GM23338 (cell line): Measurements from ENCODE around the gene ATP13A2. TPM values are rescaled to one million over a fixed set of nuclear protein-coding genes. Genes with fewer than 3 reads are reported as not detected.

Experiments
- ATAC-seq: fragments of 200-7000 bp; cut with Tn5 transposase; 3 replicates; pipeline ENCODE4 v1.9.1; 2020
- DNase-seq: peaks from one replicate; pipeline ENCODE4 v3.0.0-alpha.2; 2015; ENCODE audit warnings: low spot score
- H2AFZ ChIP-seq: fragments of 200-600 bp; sonication (generic); 2 replicates; pipeline ENCODE4 v1.8.0; 2016; ENCODE audit warnings: antibody characterized with exemption, mild to moderate bottlenecking, moderate library complexity
- H3F3A ChIP-seq: fragments of 200-600 bp; sonication (generic); replicated peaks from 2 replicates; pipeline ENCODE4 v1.8.0; 2017; ENCODE audit warnings: antibody characterized with exemption, mixed run types, low read depth
- H3K27ac ChIP-seq: fragments of 200-600 bp; sonication (generic); 2 replicates; pipeline ENCODE4 v1.6.1; 2016; ENCODE audit warnings: low read depth
- H3K27me3 ChIP-seq: fragments of 200-600 bp; sonication (generic); 2 replicates; pipeline ENCODE4 v1.8.0; 2016; ENCODE audit warnings: mild to moderate bottlenecking, mixed run types, moderate library complexity; ENCODE audit not compliant: insufficient read depth
- H3K36me3 ChIP-seq: fragments of 200-600 bp; sonication (generic); 2 replicates; pipeline ENCODE4 v1.8.0; 2016; ENCODE audit warnings: mild to moderate bottlenecking; ENCODE audit not compliant: insufficient read depth
- H3K4me1 ChIP-seq: fragments of 200-600 bp; sonication (generic); 2 replicates; pipeline ENCODE4 v1.8.0; 2016; ENCODE audit warnings: mild to moderate bottlenecking, moderate library complexity; ENCODE audit not compliant: insufficient read depth
- H3K4me2 ChIP-seq: fragments of 200-600 bp; sonication (generic); 2 replicates; pipeline ENCODE4 v1.7.1; 2017; ENCODE audit warnings: mixed run types
- H3K4me3 ChIP-seq: fragments of 200-600 bp; sonication (generic); 2 replicates; pipeline ENCODE4 v1.6.1; 2016; ENCODE audit warnings: mixed run types
- H3K79me2 ChIP-seq: fragments of 200-600 bp; sonication (generic); replicated peaks from 2 replicates; pipeline ENCODE4 v1.8.0; 2017; ENCODE audit warnings: mild to moderate bottlenecking; ENCODE audit not compliant: insufficient read depth
- H3K9me2 ChIP-seq: fragments of 200-600 bp; sonication (generic); 2 replicates; pipeline ENCODE4 v1.8.0; 2017; ENCODE audit not compliant: insufficient read depth
- H4K20me1 ChIP-seq: fragments of 200-600 bp; sonication (generic); replicated peaks from 2 replicates; pipeline ENCODE4 v1.8.0; 2017; ENCODE audit warnings: mild to moderate bottlenecking; ENCODE audit not compliant: insufficient read depth
- H3K27ac Mint-ChIP-seq: 2 replicates; pipeline ENCODE4 v1.8.0; 2020; ENCODE audit warnings: inconsistent platforms, mild to moderate bottlenecking, moderate library complexity, mixed read lengths
- H3K27me3 Mint-ChIP-seq: 3 replicates; pipeline ENCODE4 v1.8.0; 2022; ENCODE audit warnings: low read depth, mild to moderate bottlenecking, moderate library complexity, mixed read lengths, inconsistent platforms; ENCODE audit not compliant: insufficient read depth, poor library complexity
- H3K36me3 Mint-ChIP-seq: 3 replicates; pipeline ENCODE4 v1.8.0; 2021; ENCODE audit warnings: low read depth, mild to moderate bottlenecking, inconsistent platforms, moderate library complexity, mixed read lengths
- H3K4me1 Mint-ChIP-seq: 3 replicates; pipeline ENCODE4 v1.8.0; 2020; ENCODE audit warnings: mild to moderate bottlenecking, inconsistent platforms, mixed read lengths
- H3K4me3 Mint-ChIP-seq: 3 replicates; pipeline ENCODE4 v1.8.0; 2021; ENCODE audit warnings: moderate library complexity, mild to moderate bottlenecking, inconsistent platforms, mixed read lengths
- H3K9me3 Mint-ChIP-seq: 3 replicates; pipeline ENCODE4 v1.8.0; 2020; ENCODE audit warnings: moderate library complexity, mild to moderate bottlenecking, inconsistent platforms, mixed read lengths
- CREB1 ChIP-seq: fragments of 250-450 bp; sonication (Bioruptor Pico); IDR thresholded peaks from 2 replicates; pipeline ENCODE4 v1.5.0; 2020; ENCODE audit warnings: low read depth, mild to moderate bottlenecking, moderate library complexity
- EZH2phosphoT487 ChIP-seq: fragments of 200-600 bp; sonication (generic); IDR thresholded peaks from one replicate; pipeline ENCODE4 v1.8.1; 2018; ENCODE audit warnings: antibody characterized with exemption; ENCODE audit not compliant: unreplicated experiment
- NANOG ChIP-seq: IDR thresholded peaks from 2 replicates; pipeline ENCODE4 v1.6.1; 2016; ENCODE audit warnings: antibody characterized with exemption, borderline replicate concordance
- POLR2AphosphoS5 ChIP-seq: IDR thresholded peaks from 2 replicates; pipeline ENCODE4 v1.6.1; 2016; ENCODE audit warnings: antibody characterized with exemption, low read depth
- STAT1 ChIP-seq: IDR thresholded peaks from one replicate; pipeline ENCODE4 v1.6.1; 2016; ENCODE audit warnings: antibody characterized with exemption; ENCODE audit not compliant: unreplicated experiment
- polyA plus RNA-seq: library from polyadenylated mRNA; unstranded; fragments of >200 nt; fragmentation: Nextera tagmentation; extraction: Ambion mirVana; gene quantifications from 2 replicates; pipeline ENCODE4 v1.2.1, GENCODE V29; 2016
- total RNA-seq: library from RNA; depleted of rRNA; stranded (reverse); fragments of >200 nt; shearing (Covaris generic); gene quantifications from 2 replicates; pipeline ENCODE4 v1.2.3, GENCODE V29; 2014
- TF ChIP-seq, protein P1 (sequence below): IDR thresholded peaks from one replicate; pipeline ENCODE4 v1.6.1; 2018; ENCODE audit warnings: antibody characterized with exemption; ENCODE audit not compliant: unreplicated experiment
- TF ChIP-seq, protein P2 (sequence below), 2 experiments: fragments of 200-600 bp in 1 of 2; sonication (generic) in 1 of 2; conservative IDR thresholded peaks; 2 replicates each; pipeline versions ENCODE4 v1.5.1 to v1.6.1; 2016 to 2017; ENCODE audit warnings: antibody characterized with exemption in 2 of 2, low read depth in 2 of 2, mild to moderate bottlenecking in 2 of 2, moderate library complexity in 1 of 2

Gene ATP13A2
- total and polyA plus RNA-seq, 2 experiments from 2014 or later: 30.1 to 87.7 TPM

DNA sequence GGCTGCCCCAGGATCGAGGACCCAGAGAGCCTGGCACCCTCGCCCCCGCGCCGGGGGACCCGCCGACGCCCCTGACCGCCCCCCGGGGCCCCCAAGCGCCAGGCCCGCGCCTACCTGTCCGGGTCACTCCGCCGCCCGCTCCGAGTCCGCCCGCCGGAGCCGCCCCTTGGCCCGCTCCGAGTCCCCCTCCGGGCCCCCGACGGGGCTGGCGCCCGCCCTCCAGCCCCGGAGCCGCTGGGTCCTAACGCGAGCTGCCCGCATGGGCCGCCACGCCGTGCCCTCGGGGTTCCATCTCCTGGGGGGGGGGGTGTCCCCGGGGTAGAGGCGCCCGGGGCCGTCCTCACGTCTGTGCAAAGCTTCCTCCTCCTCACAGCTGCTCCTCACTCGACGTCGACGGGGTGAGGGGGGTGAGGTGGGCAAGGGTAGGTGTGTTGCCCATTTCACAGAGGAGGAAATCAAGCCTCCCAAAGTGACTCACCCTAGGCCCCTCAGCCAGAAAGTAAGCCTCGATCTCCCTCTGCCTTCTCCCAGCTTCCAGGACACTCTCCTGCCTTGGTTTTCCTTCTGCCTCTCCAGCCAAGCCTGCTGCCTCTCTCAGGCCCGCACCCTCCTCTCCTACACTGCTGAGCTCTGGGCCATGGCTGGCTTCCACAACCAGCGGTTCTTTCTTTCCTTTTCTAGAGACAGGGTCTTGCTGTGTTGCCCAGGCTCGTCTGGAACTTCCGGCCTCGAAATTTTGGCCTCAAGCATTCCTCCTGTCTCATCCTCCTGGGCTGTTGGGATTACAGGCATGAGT is 31.1 kb downstream of the ATP13A2 start, which contains the start of gene MFAP2:
TSS of gene MFAP2 (minus strand) at position 148 of the 796 bp plus-strand sequence. CDS start 2,347 bp downstream, outside the sequence.
- peak within 1 kb of the TSS; percentile 99 for H3K4me2 ChIP-seq
- H4K20me1 ChIP-seq: no peaks in the 10 kb centered on the region; the same call in 1 of the 2 replicates
- peaks cover 27% of the 10 kb centered on the region for H3K79me2 ChIP-seq
- H3K36me3 Mint-ChIP-seq: peaks cover 19% of the 10 kb centered on the region
- H3K4me3 ChIP-seq: peak within 1 kb of the TSS; percentile 88
- H3K9me2 ChIP-seq: no peaks in the 10 kb centered on the region
- H3K27ac ChIP-seq: no peak within 1 kb of the TSS
- TF ChIP-seq, protein P1, sequence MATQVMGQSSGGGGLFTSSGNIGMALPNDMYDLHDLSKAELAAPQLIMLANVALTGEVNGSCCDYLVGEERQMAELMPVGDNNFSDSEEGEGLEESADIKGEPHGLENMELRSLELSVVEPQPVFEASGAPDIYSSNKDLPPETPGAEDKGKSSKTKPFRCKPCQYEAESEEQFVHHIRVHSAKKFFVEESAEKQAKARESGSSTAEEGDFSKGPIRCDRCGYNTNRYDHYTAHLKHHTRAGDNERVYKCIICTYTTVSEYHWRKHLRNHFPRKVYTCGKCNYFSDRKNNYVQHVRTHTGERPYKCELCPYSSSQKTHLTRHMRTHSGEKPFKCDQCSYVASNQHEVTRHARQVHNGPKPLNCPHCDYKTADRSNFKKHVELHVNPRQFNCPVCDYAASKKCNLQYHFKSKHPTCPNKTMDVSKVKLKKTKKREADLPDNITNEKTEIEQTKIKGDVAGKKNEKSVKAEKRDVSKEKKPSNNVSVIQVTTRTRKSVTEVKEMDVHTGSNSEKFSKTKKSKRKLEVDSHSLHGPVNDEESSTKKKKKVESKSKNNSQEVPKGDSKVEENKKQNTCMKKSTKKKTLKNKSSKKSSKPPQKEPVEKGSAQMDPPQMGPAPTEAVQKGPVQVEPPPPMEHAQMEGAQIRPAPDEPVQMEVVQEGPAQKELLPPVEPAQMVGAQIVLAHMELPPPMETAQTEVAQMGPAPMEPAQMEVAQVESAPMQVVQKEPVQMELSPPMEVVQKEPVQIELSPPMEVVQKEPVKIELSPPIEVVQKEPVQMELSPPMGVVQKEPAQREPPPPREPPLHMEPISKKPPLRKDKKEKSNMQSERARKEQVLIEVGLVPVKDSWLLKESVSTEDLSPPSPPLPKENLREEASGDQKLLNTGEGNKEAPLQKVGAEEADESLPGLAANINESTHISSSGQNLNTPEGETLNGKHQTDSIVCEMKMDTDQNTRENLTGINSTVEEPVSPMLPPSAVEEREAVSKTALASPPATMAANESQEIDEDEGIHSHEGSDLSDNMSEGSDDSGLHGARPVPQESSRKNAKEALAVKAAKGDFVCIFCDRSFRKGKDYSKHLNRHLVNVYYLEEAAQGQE: no peak
- TF ChIP-seq, protein P2, sequence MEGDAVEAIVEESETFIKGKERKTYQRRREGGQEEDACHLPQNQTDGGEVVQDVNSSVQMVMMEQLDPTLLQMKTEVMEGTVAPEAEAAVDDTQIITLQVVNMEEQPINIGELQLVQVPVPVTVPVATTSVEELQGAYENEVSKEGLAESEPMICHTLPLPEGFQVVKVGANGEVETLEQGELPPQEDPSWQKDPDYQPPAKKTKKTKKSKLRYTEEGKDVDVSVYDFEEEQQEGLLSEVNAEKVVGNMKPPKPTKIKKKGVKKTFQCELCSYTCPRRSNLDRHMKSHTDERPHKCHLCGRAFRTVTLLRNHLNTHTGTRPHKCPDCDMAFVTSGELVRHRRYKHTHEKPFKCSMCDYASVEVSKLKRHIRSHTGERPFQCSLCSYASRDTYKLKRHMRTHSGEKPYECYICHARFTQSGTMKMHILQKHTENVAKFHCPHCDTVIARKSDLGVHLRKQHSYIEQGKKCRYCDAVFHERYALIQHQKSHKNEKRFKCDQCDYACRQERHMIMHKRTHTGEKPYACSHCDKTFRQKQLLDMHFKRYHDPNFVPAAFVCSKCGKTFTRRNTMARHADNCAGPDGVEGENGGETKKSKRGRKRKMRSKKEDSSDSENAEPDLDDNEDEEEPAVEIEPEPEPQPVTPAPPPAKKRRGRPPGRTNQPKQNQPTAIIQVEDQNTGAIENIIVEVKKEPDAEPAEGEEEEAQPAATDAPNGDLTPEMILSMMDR (conservative IDR thresholded peaks at IDR 0.05; ENCODE audit: low read depth in 2 of 2): no peak
- peak; percentile 21; the same call in 1 of the 2 replicates for TF ChIP-seq POLR2AphosphoS5
- peaks cover 40% of the 10 kb centered on the region for H3K4me1 Mint-ChIP-seq
- no peaks in the 10 kb centered on the region; the same call in 2 of the 3 replicates for H3K9me3 Mint-ChIP-seq
- peaks cover 15% of the 10 kb centered on the region; the same call in 1 of the 2 replicates for H3F3A ChIP-seq
- ATAC-seq (peak; percentile 72), DNase-seq (peak; percentile 78)
- H3K27me3 ChIP-seq: no peaks in the 10 kb centered on the region
- H3K27me3 Mint-ChIP-seq: peaks cover 28% of the 10 kb centered on the region
- 0 out of 2 replicates have a peak within 1 kb of the TSS, but pooled peaks have one; percentile 23 for H3K27ac Mint-ChIP-seq
- peak within 1 kb of the TSS; percentile 90 for H2AFZ ChIP-seq
- H3K4me3 Mint-ChIP-seq: peak within 1 kb of the TSS; percentile 86
- peaks cover 7% of the 10 kb centered on the region for H3K4me1 ChIP-seq
- no peaks in the 10 kb centered on the region for H3K36me3 ChIP-seq

DNA sequence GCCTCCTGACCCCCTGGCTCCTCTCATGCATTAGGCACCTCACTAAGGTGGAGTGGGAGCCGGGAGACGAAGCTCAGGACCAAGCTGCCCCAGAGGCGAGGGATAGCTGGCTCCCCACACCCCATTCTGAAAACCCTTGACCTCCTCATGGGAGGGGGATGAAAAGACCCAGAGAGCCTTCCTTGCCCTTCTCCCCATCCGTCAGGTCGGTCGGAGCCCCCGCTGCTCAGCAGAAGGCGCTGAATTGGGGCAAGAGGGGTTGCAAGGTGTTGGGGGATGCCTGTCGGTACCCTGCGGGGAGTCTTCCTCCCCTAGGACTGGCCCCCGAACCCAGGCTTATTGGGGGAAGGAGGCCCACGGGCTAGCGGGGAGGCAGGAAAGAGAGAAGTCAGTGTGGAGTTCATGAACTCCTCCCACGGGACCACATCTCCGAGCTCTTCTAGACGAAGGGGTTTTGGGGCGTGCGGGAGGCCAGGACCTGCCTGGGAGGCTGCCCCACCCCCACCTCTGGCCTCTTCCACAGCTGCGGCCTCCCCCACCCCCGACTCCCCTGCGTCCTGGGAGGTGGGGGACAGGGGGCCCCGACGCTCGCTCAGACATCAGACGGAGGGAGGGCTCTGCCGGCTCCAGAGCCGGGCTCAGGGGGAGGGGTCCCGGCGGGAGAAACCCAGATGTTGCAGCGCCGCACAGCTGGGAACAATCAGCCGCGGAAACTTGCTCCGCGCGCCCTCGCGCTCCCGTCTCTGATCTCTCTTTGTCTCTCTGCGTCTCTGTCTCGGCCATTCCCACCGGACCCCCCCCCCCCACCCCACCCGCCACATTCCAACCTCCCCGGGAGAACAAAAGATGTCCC is 32.0 kb downstream of the ATP13A2 start:
- Histone ChIP-seq H3K36me3 (no peaks in the 10 kb centered on the region), H3K27ac (no peak overlapping the region), H3K4me2 (peak overlapping the region; percentile 99), H3K27me3 (no peaks in the 10 kb centered on the region), H3K4me3 (peak overlapping the region; percentile 88), H2AFZ (0 out of 2 replicates have a peak overlapping the region, but pooled peaks have one; percentile 59), H3K79me2 (peaks cover 27% of the 10 kb centered on the region), H3F3A (peaks cover 15% of the 10 kb centered on the region; the same call in 1 of the 2 replicates), H4K20me1 (no peaks in the 10 kb centered on the region; the same call in 1 of the 2 replicates), H3K4me1 (peaks cover 7% of the 10 kb centered on the region), H3K9me2 (no peaks in the 10 kb centered on the region)
- ATAC-seq: peak; percentile 33
- Mint-ChIP-seq H3K27me3 (peaks cover 29% of the 10 kb centered on the region), H3K36me3 (peaks cover 24% of the 10 kb centered on the region), H3K27ac (0 out of 2 replicates have a peak overlapping the region, but pooled peaks have one; percentile 23), H3K4me3 (peak overlapping the region; percentile 86), H3K9me3 (no peaks in the 10 kb centered on the region; the same call in 2 of the 3 replicates), H3K4me1 (peaks cover 46% of the 10 kb centered on the region)
- peak; percentile 68 for DNase-seq
- no peak for TF ChIP-seq NANOG
- TF ChIP-seq STAT1: no peak
- TF ChIP-seq EZH2phosphoT487: no peak
- TF ChIP-seq CREB1 (CRISPR knock-in tag): no peak
- TF ChIP-seq, protein P1: no peak
